Left lung (tissue), 10 donors: Measurements from ENCODE around the gene LRRC18. TPM values are rescaled to one million over a fixed set of nuclear protein-coding genes. Genes with fewer than 3 reads are reported as not detected.

Source experiments
- ATAC-seq: fragments of 200-7000 bp; cut with Tn5 transposase; one replicate; pipeline ENCODE4 v1.9.1; 2020; ENCODE audit warnings: moderate library complexity
- DNase-seq, 4 donors: peaks; one replicate each; pipeline ENCODE4 v3.0.0-alpha.2; 2013 to 2020
- H3K27ac ChIP-seq, 2 donors: fragments of 200-600 bp; sonication (generic) in 1 of 2; one replicate each; pipeline versions ENCODE4 v1.5.0 to v1.8.0; 2020 to 2021
- H3K27me3 ChIP-seq, 2 donors: fragments of 200-600 bp; sonication (generic) in 1 of 2; one replicate each; pipeline versions ENCODE4 v1.5.0 to v1.8.0; 2020 to 2021
- H3K36me3 ChIP-seq, 2 donors: fragments of 200-600 bp; sonication (generic) in 1 of 2; one replicate each; pipeline versions ENCODE4 v1.5.0 to v1.8.0; 2020 to 2021
- H3K4me1 ChIP-seq, 2 donors: fragments of 200-600 bp; one replicate each; pipeline ENCODE4 v1.8.0; 2021
- H3K4me3 ChIP-seq, 2 donors: fragments of 200-600 bp; sonication (generic) in 1 of 2; one replicate each; pipeline versions ENCODE4 v1.5.0 to v1.8.0; 2020 to 2021; ENCODE audit warnings: mild to moderate bottlenecking in 1 of 2
- H3K9me3 ChIP-seq, 2 donors: fragments of 200-600 bp; sonication (generic) in 1 of 2; one replicate each; pipeline versions ENCODE4 v1.5.0 to v1.8.0; 2020 to 2021
- CTCF ChIP-seq, 2 donors: fragments of 200-600 bp; sonication (generic) in 1 of 2; IDR thresholded peaks; one replicate each; pipeline versions ENCODE4 v1.5.0 to v1.8.0; 2021; ENCODE audit warnings: antibody characterized with exemption in 2 of 2
- intact Hi-C, 2 donors: fragments of 100-400 bp; cut with DNase I; formaldehyde crosslinking; loops; one replicate each; pipeline versions ENCODE4 v1.11.2 to v1.14.2; 2022
- polyA plus RNA-seq, 6 donors: library from polyadenylated mRNA; unstranded; fragments of 120-200 nt; gene quantifications; one replicate each; pipeline ENCODE4 v1.2.1, GENCODE V29; 2013; ENCODE audit not compliant: insufficient read length in 6 of 6
- total RNA-seq, 2 donors: library from RNA; stranded (reverse); fragmentation: NEBNext Ultra II Directional; extraction: Animal tissue kit (Norgen Biotek cat#: 25700); gene quantifications; one replicate each; pipeline ENCODE4 v1.2.1, GENCODE V29; 2021
- donor health status: DM: no; HTN: yes; CAD: no.
- donor health status: DM: no; HTN: no; CAD: no.

Gene LRRC18
- total and polyA plus RNA-seq, 8 donors: 0.50 to 2.1 (median 1.4) TPM

- no peak for ATAC-seq
- peaks cover 0 to 16% of the 10 kb centered on the region in 2 donors for H3K36me3 ChIP-seq
- intact Hi-C loops: no loop called here
Measured at GRCh38 chr10:48943096-48943495, 3.5 kb upstream of the LRRC18 start.

GRCh38 chr10:48941427-48942075, 1.9 kb upstream of the LRRC18 start:
- no peak for ATAC-seq
- Histone ChIP-seq H3K4me1 (no peaks in the 10 kb centered on the region), H3K36me3 (peaks cover 0 to 2% of the 10 kb centered on the region in 2 donors), H3K9me3 (no peaks in the 10 kb centered on the region), H3K27ac (no peak overlapping the region), H3K27me3 (no peaks in the 10 kb centered on the region), H3K4me3 (no peak overlapping the region)
- DNase-seq: no peak
- no peak for TF ChIP-seq CTCF (IDR thresholded peaks at IDR 0.05)
- intact Hi-C loops: no loop called here

More at GRCh38 chr10:48943096-48943495, 3.5 kb upstream of the LRRC18 start:
- no peaks in the 10 kb centered on the region for H3K27me3 ChIP-seq
- no peak for TF ChIP-seq CTCF (IDR thresholded peaks at IDR 0.05)
- DNase-seq: no peak
- no peak overlapping the region for H3K4me3 ChIP-seq
- no peaks in the 10 kb centered on the region for H3K4me1 ChIP-seq
- H3K27ac ChIP-seq: no peak overlapping the region
- H3K9me3 ChIP-seq: no peaks in the 10 kb centered on the region

GRCh38 chr10:48940958-48941357, 1.3 kb upstream of the LRRC18 start:
- DNase-seq (no peak), ATAC-seq (no peak)
- no peak overlapping the region for H3K27ac ChIP-seq
- no peak for TF ChIP-seq CTCF (IDR thresholded peaks at IDR 0.05)
- no peak overlapping the region for H3K4me3 ChIP-seq
- intact Hi-C loops: no loop called here
- no peaks in the 10 kb centered on the region for H3K4me1 ChIP-seq
- no peaks in the 10 kb centered on the region for H3K36me3 ChIP-seq
- H3K9me3 ChIP-seq: no peaks in the 10 kb centered on the region
- H3K27me3 ChIP-seq: no peaks in the 10 kb centered on the region

- H3K4me1 ChIP-seq: no peaks in the 10 kb centered on the region
- H3K27me3 ChIP-seq: no peaks in the 10 kb centered on the region
- no peaks in the 10 kb centered on the region for H3K9me3 ChIP-seq
- no peak overlapping the region for H3K27ac ChIP-seq
- H3K36me3 ChIP-seq: no peaks in the 10 kb centered on the region
- no peak for ATAC-seq
- no peak overlapping the region for H3K4me3 ChIP-seq
- TF ChIP-seq CTCF (IDR thresholded peaks at IDR 0.05): no peak
- DNase-seq: no peak
- intact Hi-C loops: no loop called here
Measured at GRCh38 chr10:48940372-48940771, 732 bp upstream of the LRRC18 start.

- Histone ChIP-seq H3K9me3 (no peaks in the 10 kb centered on the region), H3K27ac (no peak overlapping the region), H3K4me3 (no peak overlapping the region), H3K27me3 (no peaks in the 10 kb centered on the region), H3K36me3 (no peaks in the 10 kb centered on the region), H3K4me1 (no peaks in the 10 kb centered on the region)
- no peak for DNase-seq
- no peak for ATAC-seq
- intact Hi-C loops: no loop called here
- no peak for TF ChIP-seq CTCF (IDR thresholded peaks at IDR 0.05)
Measured at GRCh38 chr10:48938990-48939536, 577 bp downstream of the LRRC18 start.
